Panc1 (cell line): ENCODE results near the gene LRMDA.

Experiments
- CTCF ChIP-seq: fragments of 450-650 bp; IDR thresholded peaks from 2 replicates; pipeline ENCODE4 v1.5.1; 2017; ENCODE audit warnings: mild to moderate bottlenecking
- POLR2AphosphoS5 ChIP-seq: IDR thresholded peaks from 2 replicates; pipeline ENCODE4 v1.6.1; 2012; ENCODE audit warnings: mild to moderate bottlenecking, low read depth, low read length, moderate library complexity
- REST ChIP-seq, 2 experiments: IDR thresholded peaks; 2 replicates each; pipeline ENCODE4 v1.6.1; 2011 to 2012; ENCODE audit warnings: low read depth in 2 of 2, control low read depth in 1 of 2, low read length in 1 of 2, mild to moderate bottlenecking in 1 of 2, moderate library complexity in 1 of 2; ENCODE audit not compliant: insufficient read depth in 1 of 2

GRCh38 chr10:75555323-75555722 lies 123.9 kb downstream of the LRMDA start:
- TF ChIP-seq CTCF: no peak
- no peak for TF ChIP-seq REST (IDR thresholded peaks at IDR 0.05; ENCODE audit: insufficient read depth in 1 of 2, low read depth in 2 of 2, low read length in 1 of 2)
- TF ChIP-seq POLR2AphosphoS5: no peak
